Upper lobe of left lung (tissue), 6 donors: ENCODE data around the gene ZP2. TPM values are rescaled to one million over a fixed set of nuclear protein-coding genes. Genes with fewer than 3 reads are reported as not detected.

ENCODE experiments used
- ATAC-seq, 2 donors: fragments of 200-7000 bp; cut with Tn5 transposase; one replicate each; pipeline ENCODE4 v1.9.1; 2022; ENCODE audit warnings: mild to moderate bottlenecking in 2 of 2, moderate library complexity in 2 of 2; ENCODE audit not compliant: low FRiP score in 2 of 2
- DNase-seq, 2 donors: peaks; one replicate each; pipeline ENCODE4 v3.0.0-alpha.2; 2019 to 2020
- H3K27ac ChIP-seq, 4 donors: fragments of 200-600 bp; sonication (generic); one replicate each; pipeline ENCODE4 v1.5.1; 2016 to 2019
- H3K27me3 ChIP-seq, 4 donors: fragments of 200-600 bp; sonication (generic); one replicate each; pipeline ENCODE4 v1.5.1; 2017 to 2019
- H3K36me3 ChIP-seq, 4 donors: fragments of 200-600 bp; sonication (generic); one replicate each; pipeline ENCODE4 v1.5.1; 2016 to 2019
- H3K4me1 ChIP-seq, 4 donors: fragments of 200-600 bp; sonication (generic); one replicate each; pipeline ENCODE4 v1.5.1; 2018 to 2019
- H3K4me3 ChIP-seq, 4 donors: fragments of 200-600 bp; sonication (generic); one replicate each; pipeline ENCODE4 v1.5.1; 2017 to 2019; ENCODE audit warnings: mild to moderate bottlenecking in 2 of 4, moderate library complexity in 1 of 4
- H3K9me3 ChIP-seq, 4 donors: fragments of 200-600 bp; sonication (generic); one replicate each; pipeline ENCODE4 v1.5.1; 2018 to 2019
- EP300 ChIP-seq, 4 donors: sonication (generic); formaldehyde crosslinking; IDR thresholded peaks; one replicate each; pipeline ENCODE4 v1.5.1; 2017; ENCODE audit warnings: antibody characterized with exemption in 4 of 4, control low read depth in 2 of 4
- POLR2A ChIP-seq, 4 donors: fragments of 450-650 bp; IDR thresholded peaks; one replicate each; pipeline ENCODE4 v1.5.1; 2016 to 2017; ENCODE audit warnings: antibody characterized with exemption in 4 of 4, mild to moderate bottlenecking in 2 of 4
- POLR2AphosphoS5 ChIP-seq, 2 donors: sonication (generic); formaldehyde crosslinking; IDR thresholded peaks; one replicate each; pipeline ENCODE4 v1.5.1; 2017; ENCODE audit warnings: antibody characterized with exemption in 2 of 2
- WGBS, 2 donors: methylation state at CpG; one replicate each; pipeline ENCODE4 v1.1.5; 2017 to 2018; 5-methylcytosine and 5-hydroxymethylcytosine counted together
- total RNA-seq, 6 donors: library from RNA; depleted of rRNA in 4 of 6; stranded (reverse); fragments of >200 nt in 4 of 6; gene quantifications; one replicate each; pipeline versions ENCODE4 v1.1.0 to v1.2.1, GENCODE V29; 2016 to 2021
- TF ChIP-seq, protein P1 (sequence below), 6 experiments: fragments of 450-650 bp in 4 of 6; fragments of 200-600 bp in 2 of 6; sonication (generic) in 2 of 6; IDR thresholded peaks; one replicate each; pipeline ENCODE4 v1.5.1; 2016 to 2019; ENCODE audit warnings: antibody characterized with exemption in 6 of 6
- donor health status: DM: no; HTN: no; CAD: no; lungs with moderate emphysema.
- donor health status: DM: no; HTN: yes; CAD: no; lungs with severe emphysema.

ZP2 gene
- total RNA-seq, 6 donors from 2014 or later, result not detected

DNA sequence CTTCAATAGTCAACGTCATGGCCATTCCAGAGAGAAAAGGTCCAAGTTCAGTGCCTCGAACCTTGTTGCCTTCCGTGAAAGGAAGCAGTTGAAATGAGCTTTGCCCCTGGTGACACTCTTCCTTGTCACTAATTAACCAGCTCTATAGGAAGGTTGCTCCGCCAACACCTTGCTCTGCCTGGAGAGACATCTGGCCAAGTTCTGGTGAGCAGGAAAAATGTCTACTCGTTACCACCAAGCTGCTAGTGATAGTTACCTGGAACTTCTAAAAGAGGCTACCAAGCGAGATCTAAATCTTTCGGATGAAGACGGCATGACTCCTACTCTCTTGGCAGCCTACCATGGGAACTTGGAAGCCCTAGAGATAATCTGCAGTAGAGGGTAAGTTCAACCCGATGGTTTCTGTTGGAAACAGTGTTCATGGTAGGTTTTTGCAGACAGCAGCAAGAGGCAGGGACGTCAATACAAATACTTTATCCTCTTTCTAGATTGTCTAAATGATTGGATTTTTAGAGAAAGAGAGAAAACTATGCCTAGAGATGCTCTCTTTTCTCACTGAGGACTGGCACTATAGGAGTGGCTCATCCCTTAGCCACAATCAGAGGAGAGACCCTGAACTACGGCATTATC is 22.3 kb upstream of the ZP2 start, which contains the start of gene ANKS4B:
TSS of gene ANKS4B (plus strand) at position 179 of the 630 bp plus-strand sequence. CDS start at position 218, 39 bp downstream.
- no peak for TF ChIP-seq POLR2AphosphoS5 (IDR thresholded peaks at IDR 0.05)
- TF ChIP-seq, protein P1, sequence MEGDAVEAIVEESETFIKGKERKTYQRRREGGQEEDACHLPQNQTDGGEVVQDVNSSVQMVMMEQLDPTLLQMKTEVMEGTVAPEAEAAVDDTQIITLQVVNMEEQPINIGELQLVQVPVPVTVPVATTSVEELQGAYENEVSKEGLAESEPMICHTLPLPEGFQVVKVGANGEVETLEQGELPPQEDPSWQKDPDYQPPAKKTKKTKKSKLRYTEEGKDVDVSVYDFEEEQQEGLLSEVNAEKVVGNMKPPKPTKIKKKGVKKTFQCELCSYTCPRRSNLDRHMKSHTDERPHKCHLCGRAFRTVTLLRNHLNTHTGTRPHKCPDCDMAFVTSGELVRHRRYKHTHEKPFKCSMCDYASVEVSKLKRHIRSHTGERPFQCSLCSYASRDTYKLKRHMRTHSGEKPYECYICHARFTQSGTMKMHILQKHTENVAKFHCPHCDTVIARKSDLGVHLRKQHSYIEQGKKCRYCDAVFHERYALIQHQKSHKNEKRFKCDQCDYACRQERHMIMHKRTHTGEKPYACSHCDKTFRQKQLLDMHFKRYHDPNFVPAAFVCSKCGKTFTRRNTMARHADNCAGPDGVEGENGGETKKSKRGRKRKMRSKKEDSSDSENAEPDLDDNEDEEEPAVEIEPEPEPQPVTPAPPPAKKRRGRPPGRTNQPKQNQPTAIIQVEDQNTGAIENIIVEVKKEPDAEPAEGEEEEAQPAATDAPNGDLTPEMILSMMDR (IDR thresholded peaks at IDR 0.05), result no peak
- TF ChIP-seq EP300 (IDR thresholded peaks at IDR 0.05), result no peak
- TF ChIP-seq POLR2A (IDR thresholded peaks at IDR 0.05), result no peak
- Histone ChIP-seq H3K4me1 (no peaks in the 10 kb centered on the region), H3K27ac (no peak within 1 kb of the TSS), H3K4me3 (no peak within 1 kb of the TSS), H3K36me3 (no peaks in the 10 kb centered on the region), H3K27me3 (no peaks in the 10 kb centered on the region), H3K9me3 (no peaks in the 10 kb centered on the region)
- 84 to 88% methylated on average over 11 of the region's 11 CpGs for WGBS, 2 donors
- ATAC-seq (no peak), DNase-seq (no peak)

DNA sequence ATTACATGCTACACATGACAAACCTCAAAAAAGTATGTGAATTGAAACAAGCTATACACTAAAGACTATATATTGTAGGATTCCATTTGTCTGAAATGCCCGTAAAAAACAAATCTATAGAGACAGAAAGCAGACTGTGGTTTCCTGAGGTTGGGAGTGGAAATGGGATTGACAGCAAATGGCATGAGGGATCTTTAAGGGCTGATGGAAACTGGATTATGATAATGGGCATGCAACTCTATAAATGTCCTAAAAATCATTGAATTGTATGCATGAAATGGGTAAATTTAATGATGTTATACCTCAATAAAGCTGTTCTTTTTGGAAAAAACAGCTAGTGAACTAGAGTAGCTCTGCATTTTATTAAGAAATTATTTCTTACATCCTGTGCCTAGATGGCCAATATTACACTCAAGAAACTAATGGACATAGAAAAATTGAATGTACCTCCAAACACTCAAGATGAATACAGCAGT is 21.7 kb upstream of the ZP2 start:
- no peaks in the 10 kb centered on the region for H3K27me3 ChIP-seq
- DNase-seq (no peak), ATAC-seq (no peak)
- TF ChIP-seq, protein P1 (IDR thresholded peaks at IDR 0.05), result no peak
- TF ChIP-seq POLR2A (IDR thresholded peaks at IDR 0.05), result no peak
- 91 to 100% methylated on average over 1 of the region's 1 CpG for WGBS, 2 donors
- no peak overlapping the region for H3K27ac ChIP-seq
- H3K4me1 ChIP-seq, result peaks cover 0 to 4% (median 0%) of the 10 kb centered on the region in 4 donors
- H3K36me3 ChIP-seq, result no peaks in the 10 kb centered on the region
- H3K4me3 ChIP-seq, result no peak overlapping the region
- H3K9me3 ChIP-seq, result no peaks in the 10 kb centered on the region

DNA sequence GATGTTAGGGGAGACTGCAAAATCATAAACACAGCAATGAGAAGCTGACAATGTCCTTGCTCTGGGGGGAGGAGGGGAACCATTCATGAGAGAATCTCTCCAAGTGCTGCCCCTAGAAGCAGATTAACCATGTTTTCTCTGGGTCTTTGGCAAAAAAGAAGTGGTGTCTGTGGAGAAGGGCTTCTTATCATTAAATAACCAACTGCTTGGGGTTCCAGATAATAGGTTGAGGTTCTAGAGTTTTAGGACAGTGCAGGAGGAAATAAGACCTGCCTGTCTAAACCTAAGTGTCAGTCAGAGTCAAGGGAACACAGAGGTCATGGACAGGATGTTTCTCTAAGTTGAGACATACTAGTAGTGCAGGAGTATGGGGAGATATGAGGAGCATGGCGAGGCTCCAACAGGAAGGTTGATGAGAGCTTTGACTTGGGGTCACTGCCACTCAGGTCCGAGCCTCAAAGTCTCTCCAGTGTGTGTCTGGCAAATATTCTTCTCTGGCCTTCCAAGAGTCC is 17.0 kb upstream of the ZP2 start:
- Histone ChIP-seq H3K9me3 (no peaks in the 10 kb centered on the region), H3K27ac (no peak overlapping the region)
- WGBS, 2 donors, result 48 to 59% methylated on average over 2 of the region's 2 CpGs

DNA sequence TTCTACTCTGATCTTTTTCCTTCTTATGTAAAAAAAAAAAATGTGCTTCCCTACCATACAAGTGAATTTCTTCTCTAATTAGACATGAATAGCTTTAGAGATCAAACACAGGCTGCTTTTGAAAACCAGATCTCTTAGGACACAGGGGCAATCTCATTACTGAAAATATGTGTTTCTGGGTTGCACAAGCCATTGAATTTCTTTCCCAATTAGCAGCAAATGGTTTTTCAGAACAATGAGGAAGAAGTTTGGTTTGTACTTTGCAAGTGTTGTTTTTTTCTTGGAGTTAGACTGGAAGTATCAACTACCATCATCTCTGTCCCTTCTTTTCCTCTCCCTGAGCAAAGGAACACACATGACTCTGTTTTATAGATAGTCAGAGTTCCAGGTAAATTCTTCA is 16.5 kb upstream of the ZP2 start:
- no peaks in the 10 kb centered on the region for H3K36me3 ChIP-seq
- H3K4me1 ChIP-seq, result peaks cover 0 to 11% (median 3%) of the 10 kb centered on the region in 4 donors
- no peak for ATAC-seq
- no peak overlapping the region for H3K27ac ChIP-seq
- no peak for DNase-seq
- no peak overlapping the region for H3K4me3 ChIP-seq
- no peaks in the 10 kb centered on the region for H3K9me3 ChIP-seq
- no peaks in the 10 kb centered on the region for H3K27me3 ChIP-seq
- TF ChIP-seq POLR2AphosphoS5 (IDR thresholded peaks at IDR 0.05), result no peak
- no peak for TF ChIP-seq POLR2A (IDR thresholded peaks at IDR 0.05)
- no peak for TF ChIP-seq EP300 (IDR thresholded peaks at IDR 0.05)
- TF ChIP-seq, protein P1 (IDR thresholded peaks at IDR 0.05), result no peak

More for the DNA sequence above, 17.0 kb upstream of the ZP2 start:
- TF ChIP-seq, protein P1 (IDR thresholded peaks at IDR 0.05), result no peak
- TF ChIP-seq EP300 (IDR thresholded peaks at IDR 0.05), result no peak
- no peak for TF ChIP-seq POLR2AphosphoS5 (IDR thresholded peaks at IDR 0.05)
- TF ChIP-seq POLR2A (IDR thresholded peaks at IDR 0.05), result no peak
- H3K4me1 ChIP-seq, result peaks cover 0 to 6% (median under 1%) of the 10 kb centered on the region in 4 donors
- H3K27me3 ChIP-seq, result no peaks in the 10 kb centered on the region
- no peak for DNase-seq
- no peaks in the 10 kb centered on the region for H3K36me3 ChIP-seq
- no peak for ATAC-seq
- no peak overlapping the region for H3K4me3 ChIP-seq

DNA sequence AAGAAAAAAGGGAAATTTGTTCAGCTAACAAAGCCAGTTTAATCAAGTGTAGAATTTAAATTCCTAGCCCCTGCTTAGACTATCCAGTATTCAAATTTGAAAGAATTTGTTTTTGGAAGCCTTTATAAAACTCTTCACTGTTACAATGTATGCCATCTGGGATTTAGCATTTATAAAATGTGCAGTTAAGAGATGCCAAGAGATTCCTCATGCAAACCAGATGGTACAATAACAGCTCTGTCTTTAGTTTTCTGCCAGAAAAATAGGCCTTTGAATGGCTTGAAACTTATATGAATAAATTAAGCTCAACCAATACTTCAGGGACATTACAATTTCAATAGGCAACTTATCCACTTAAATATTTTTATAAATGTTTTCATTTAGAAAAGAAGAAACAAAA is 15.4 kb upstream of the ZP2 start:
- Histone ChIP-seq H3K27ac (no peak overlapping the region), H3K9me3 (no peaks in the 10 kb centered on the region), H3K36me3 (no peaks in the 10 kb centered on the region), H3K4me1 (peaks cover 0 to 11% (median 3%) of the 10 kb centered on the region in 4 donors), H3K27me3 (no peaks in the 10 kb centered on the region), H3K4me3 (no peak overlapping the region)
- ATAC-seq (no peak), DNase-seq (no peak)
- TF ChIP-seq POLR2A (IDR thresholded peaks at IDR 0.05) (no peak), EP300 (IDR thresholded peaks at IDR 0.05) (no peak), POLR2AphosphoS5 (IDR thresholded peaks at IDR 0.05) (no peak)
- TF ChIP-seq, protein P1 (IDR thresholded peaks at IDR 0.05), result no peak
